CD4-positive, alpha-beta T cell treated with Interleukin-4 for 1 hour (primary cell): ENCODE data around the gene PRSS48.
"Not testable (repeated sequence)": the region's sequence is repeated elsewhere in the genome, so short reads cannot be mapped to it uniquely, and the experiment has no call there.

Source experiments
- DNase-seq, 2 donors: peaks; one replicate each; pipeline ENCODE4 v3.0.0-alpha.2; 2020 to 2022

The PRSS48 gene

DNA sequence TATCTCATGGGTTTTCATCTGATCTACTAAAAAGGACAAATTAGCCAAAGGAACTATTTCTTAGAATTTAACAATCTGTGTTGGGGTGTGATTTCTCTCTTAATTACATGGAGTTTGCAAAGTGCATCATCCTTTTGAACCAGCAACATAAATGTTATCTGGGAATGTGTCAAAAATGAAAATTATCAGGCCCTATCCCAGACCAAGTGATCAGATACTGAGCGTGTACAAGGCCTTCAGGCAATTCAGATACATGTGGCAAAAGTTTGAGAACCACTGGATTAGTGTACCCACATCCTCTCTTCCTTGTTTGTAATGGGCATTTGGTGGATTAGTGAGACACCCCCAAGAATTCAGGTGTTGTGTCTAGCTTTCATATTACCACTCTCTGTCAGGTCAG lies 44.6 kb downstream of the PRSS48 start:
- DNase-seq, result no peak

- not testable (repeated sequence) for DNase-seq
These were observed 45.2 kb downstream of the PRSS48 start for GRCh38 chr4:151322161-151322560.

DNA sequence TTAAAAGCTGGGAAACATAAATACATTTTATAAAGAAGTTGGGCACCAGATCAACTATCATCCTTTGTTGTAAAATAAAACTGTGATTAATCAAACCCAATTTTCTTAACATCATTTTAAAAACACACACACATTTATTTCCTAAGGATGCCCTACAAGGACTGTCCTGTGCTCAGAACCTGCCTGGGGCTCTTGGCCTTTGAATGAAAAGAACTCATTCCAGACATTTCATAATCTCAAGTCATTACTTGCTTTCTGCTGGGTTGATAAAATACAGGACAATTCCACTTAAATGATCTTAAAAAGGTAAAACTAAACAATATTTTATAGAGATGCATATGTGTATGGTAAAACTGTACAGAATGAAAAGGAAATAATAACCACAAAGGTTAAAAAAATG lies 45.6 kb downstream of the PRSS48 start:
- DNase-seq, result no peak

- no peak for DNase-seq
These were observed 46.7 kb downstream of the PRSS48 start for GRCh38 chr4:151323667-151324066.

DNA sequence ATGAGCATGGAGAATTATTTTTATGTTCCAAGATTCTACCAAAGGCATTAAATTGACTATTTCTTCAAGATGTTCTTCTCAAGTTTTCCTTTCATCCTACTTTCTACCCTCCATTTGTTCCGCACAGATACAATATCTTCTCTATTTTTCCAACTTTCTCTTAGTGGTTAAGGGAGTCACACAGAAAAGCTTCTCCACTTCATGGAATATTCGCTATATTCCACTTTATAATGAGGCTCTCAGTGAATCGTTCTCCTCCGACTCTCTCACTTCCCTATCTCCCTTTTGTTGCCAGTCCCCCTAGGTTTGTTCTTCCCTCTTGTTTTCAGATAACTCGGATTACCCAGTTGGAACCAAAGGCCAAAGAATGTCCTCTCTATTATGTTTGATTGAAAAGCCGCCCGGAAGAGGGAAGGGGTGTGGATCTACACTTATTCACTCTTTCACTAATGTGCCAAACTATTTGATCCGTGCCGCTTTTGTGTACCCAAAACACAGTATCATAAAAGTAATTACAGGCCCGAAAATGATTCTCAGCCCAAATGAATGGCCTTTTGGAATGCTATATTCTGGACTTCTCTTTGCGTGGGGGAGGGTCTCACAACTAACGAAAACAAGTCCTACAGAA lies 47.3 kb downstream of the PRSS48 start:
- no peak for DNase-seq

GRCh38 chr4:151324752-151325110 lies 47.8 kb downstream of the PRSS48 start:
- no peak for DNase-seq

GRCh38 chr4:151325111-151325948 lies 48.4 kb downstream of the PRSS48 start, which contains the start of gene SH3D19:
Gene SH3D19 (minus strand): TSS chr4:151325605. CDS start chr4:151325352, 253 bp downstream.
- no peak for DNase-seq

DNA sequence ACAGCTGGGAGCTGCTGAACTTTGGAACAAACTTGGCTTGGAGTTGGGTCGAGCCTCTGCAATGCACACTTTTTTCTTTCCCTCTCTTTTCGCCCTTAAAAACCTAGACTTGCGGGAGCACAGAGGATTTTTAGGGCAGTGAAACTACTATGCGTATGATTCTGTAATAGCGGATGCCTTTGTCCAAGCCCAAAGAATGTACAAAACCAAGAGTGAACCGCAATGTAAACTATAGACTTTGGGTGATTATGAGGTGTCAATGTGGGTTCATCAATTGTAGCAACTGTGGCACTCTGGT lies 48.9 kb downstream of the PRSS48 start:
- no peak for DNase-seq

DNA sequence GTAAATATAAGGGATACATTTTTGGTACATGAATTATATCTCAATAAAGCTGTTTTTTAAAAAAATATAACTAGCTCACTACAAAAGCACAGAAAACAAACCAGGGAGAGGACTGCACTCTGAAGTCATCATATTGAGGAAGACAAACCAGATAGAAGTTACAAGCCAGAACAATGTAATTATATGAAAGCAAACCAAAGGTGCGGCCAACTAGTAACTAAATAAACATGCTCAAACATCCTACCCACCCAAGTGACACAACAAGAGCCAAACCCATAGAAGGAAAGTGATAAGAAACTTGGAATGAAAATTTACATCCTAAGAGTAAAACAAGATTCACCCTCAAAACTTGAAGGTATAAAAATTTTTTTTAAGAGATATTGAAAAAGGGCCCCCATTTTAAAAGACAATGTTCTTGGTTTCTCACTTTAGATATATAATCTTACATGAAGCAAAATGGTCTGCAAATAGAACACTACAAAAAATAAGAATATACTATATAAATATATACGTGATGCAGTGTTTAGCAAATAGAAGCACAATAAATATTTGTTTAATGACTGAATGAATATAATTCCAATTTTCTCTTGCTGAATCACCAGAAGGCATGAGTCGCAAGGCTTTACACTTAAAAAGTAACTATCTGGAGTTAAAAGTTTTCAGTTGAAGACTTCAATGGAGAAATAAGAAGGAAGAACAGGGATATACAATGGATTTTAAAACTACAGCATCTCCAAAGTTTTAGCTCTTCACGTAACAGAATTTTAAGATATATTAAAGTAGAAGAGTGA lies 52.5 kb downstream of the PRSS48 start:
- DNase-seq, result no peak

DNA sequence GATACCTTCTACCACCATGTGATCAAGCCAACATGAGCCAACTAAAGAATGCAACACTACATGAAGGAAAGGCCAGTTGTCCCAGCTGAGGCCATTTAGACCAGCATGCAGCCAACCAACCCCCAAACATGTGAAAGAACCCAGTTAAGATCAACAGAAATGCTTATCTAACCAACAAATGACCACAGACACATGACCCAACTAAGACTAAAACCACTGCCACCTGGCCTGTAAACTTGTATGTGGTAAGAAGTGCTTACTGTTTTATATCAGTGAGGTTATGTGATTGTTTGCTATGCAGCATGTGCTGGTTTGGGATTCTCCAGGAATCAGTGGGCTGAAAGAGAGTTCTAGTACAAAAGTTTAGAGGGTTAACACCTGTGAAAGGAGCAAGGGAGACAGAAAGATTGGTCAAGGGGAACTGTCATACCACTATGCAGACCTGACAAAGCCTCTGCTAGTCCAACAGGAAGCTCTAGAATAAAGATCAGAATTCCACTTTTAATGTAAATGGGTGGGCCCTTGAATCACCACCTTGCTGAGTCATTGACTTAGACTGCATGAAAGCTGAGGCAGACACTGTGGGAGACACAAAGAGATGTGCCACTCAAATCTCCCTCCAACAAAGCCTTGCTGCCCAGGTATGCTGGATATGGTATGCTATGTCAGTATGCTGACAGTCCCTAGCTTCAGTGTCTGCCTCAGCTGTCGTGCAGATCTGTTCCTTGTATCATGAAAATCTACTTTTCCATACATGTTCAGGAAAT lies 54.5 kb downstream of the PRSS48 start:
- DNase-seq, result no peak

- no peak for DNase-seq
These were observed 62.5 kb downstream of the PRSS48 start for GRCh38 chr4:151339467-151339866.

DNA sequence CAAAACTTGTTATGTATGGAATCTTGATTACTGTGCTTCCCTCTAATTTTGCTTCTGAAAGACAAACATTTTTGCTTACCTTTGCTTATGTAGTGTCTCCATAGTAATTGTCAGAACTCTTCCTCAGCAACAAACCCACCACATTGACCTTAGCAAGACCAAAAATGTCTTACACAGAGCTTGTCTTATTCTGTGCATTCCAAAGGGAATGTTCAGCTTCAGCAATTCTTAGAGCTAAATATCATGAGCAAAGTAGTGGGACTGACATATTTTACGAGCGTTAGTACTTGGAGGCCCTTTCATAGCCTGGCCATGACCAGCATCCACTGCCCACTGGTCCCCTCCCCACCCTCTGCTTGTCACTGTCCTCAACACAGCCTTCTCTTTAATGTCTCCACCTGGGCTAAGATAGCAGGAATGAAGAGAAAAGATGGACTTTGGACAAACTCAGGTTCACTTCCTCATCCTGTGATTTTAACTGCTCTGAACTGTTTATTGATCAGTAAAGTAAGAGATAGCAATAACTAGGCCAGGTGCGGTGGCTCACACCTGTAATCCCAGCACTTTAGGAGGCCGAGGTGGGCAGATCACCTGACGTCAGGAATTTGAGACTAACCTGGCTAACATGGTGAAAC lies 63.9 kb downstream of the PRSS48 start:
- no peak for DNase-seq
